NCI-H2081 treated with DMSO at 0.1 percent for 48 hours (cell line): ENCODE measurements around the gene POLG.

Experiments used
- DNase-seq: peaks from one replicate; lab custom pipeline; 2025; lab: John Stamatoyannopoulos, UW

Gene POLG

DNA sequence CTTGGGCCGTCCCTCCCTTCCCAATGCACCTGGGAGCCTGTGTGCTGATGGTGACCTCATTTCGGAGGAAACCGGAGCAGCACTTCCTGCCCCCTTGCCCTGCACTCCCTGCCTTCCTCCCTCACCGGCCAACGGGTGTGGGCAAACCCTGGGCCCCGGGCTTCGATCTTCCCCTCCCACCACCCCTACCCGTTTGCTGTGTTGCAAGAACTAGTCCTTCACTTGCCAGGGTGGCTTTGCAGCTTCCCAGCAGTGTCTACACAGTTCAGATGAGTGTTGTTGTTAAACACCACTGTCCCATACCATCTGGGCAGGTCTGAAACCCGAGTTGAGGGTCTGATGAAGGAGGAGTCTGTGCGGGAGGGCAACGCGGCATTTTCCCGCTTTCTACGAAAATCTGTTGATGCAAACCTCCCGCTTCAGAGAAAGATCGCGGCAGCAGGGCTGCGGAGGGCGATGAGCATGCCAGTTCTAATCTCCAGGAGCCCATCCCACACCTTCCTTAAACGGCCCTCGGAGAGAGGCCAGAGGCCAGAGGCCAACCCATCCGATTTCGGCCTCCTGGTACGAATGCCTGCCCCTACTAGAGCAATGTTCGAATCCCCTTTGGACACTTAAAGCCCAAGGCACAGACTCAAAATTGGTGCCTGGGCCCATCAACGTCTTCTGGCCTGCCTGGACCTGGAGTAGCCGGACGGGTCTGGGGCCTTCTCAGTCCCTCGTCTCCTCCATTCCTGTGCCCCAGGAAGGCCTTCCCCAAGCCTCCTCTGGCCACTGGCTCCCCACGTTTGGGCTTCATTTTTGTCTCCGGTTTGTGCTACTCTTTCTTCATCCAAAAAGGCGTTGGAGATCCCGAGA is 35.7 kb upstream of the POLG start:
- DNase-seq, result no peak

- no peak for DNase-seq
Observed at GRCh38 chr15:89369341-89369947, 34.8 kb upstream of the POLG start.

DNA sequence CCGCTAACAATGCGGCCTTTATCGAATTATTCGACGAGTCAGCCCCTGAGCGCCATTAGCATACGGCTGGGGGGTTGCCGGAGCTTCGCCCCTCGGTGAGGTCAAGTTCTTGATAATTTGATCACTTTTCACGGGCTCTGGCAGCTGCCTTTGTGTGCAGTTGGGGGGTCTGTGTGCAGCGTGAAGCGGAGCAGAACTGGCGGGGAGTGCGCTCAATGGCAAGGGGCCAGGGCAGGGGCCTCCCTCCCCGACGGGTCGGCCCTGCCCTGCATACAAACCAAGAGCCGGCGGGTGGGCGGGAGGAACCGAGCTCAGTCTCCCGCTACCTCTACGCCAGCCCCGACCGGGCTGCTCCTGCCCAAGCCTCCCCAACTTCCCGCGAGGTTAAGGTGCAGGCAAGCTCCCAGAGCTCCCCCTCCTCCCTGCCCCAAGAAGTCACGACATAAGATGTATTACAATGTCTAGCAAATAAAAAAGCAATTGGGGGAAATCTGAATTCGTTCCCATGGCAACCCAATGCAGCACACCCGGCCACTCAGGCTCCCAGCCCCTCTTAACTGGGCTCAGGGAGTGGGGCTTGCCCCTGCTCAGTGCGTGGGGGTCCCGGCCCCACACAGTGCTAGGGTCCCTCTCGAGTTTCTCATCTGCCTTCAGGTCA is 34.1 kb upstream of the POLG start:
- DNase-seq, result no peak

GRCh38 chr15:89367485-89368451 is 33.1 kb upstream of the POLG start:
- no peak for DNase-seq

DNA sequence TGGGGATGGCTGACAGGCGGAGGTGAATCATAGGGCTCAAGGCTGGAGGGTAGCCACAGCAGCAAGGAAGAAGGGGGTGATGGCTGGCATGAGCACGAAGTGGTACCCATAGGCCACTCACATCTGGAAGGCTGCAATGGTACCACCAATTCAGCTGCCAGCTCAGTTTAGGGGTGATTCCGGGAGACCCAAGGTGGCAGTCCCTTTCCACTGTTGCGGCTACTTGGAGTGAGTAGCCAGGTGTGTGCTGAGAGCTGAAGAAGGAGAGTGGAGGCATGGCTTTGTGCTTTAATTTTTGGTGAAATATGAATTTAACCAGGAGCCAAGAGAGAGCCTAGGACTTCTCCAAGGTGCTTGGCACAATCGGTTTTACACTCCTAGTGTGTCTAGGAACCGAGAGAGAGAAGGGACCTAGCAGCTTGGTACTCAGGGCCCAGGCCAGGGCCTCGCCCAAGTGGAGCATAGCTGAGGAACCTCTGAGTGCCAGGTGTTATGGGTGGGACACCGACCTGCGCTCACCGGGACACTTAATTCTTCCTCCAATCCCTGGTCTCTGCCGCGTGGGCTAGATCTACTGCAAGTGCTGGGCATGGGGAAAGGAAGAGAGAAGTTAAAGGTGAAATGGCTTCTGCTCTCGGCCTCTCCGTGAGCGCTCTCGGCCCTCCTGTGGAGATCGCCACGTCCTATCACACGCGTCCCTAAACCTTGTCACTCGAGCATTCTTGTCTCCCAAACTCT is 32.2 kb upstream of the POLG start:
- DNase-seq, result no peak

DNA sequence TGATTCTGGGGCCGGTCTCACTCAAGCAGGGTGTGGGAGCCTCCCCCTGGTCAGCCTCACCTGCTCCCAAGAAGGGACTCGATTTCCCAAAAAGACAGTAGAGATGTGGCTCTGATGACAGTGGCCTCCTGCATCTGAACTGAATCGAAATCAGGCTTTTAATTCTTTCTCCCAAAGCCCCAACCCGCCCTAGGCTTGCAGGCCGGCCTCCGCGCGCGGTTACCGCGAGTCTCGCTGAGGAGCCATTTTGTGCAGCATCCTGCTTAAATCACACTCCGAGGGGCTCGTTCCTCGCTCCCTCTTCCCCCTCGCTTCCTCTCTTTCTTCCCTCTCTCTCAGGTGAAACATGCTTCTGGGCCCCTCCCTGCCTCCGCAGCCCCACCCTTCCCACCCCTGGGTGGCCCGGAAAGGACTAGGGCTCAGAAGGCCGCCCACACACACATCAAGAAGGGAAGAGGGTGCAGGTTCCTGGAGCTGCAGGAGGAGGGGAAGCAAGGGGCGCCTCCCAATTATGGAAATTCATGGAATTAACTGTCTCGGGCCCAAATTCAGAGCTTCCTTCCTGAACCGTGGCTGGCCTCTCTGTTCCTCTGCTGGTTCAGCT is 30.9 kb upstream of the POLG start:
- DNase-seq, result no peak

DNA sequence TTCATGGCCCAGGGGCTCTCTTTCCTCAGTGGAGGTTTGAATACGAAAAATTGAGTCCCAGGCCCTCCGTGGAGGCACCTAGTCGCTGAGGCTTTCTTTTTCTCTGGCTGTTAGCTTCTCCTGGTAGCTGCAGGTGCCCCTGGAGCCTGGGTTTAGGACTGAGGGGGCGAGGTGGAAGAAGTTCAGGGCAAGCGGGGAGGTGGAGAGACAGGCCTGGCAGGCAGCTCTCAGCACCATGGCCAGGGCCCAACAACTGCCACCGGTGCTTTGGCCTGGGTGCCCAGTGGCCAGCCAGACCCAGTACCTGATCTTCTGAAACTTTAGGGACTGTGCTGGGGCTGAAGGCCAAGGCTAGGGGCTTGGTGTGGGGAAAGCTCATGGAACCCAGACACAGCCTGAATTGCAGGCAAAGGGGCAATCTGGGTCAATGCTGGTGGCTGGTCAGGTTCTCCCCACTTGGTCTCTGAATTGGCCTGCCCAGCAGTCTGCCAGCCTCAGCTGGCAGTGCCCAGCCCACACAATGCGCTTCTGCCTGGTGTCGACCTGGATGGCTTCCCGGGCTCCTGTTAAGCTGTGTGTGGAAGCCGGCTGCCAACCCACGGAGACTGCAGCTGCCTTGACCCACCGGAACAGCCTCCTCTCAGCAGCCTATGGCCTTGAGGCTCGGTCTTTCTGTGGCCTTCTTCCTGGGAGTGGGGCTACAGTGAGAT is 30.3 kb upstream of the POLG start:
- no peak for DNase-seq

- peak; percentile 76 for DNase-seq
Observed at GRCh38 chr15:89364341-89364740, 29.7 kb upstream of the POLG start.

DNA sequence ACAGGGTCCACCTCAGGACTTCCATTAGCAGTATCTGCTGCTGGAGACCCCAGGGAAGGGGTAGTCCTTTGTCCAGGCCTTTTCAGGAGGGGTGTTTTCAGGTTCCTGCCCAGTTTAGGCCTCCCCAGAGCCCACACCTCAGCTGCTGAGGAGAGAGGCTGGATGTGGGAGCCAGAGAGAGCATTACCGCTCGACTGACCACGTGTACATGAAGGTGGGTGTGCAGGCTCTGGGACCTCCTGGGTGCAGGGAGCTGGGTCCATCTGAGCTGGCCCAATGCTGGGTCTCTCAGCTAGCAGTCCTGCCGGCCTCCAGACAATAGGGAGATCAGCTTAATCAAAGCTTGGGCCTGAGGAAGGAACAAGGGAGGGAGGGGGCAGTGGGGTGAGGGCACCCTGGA is 29.1 kb upstream of the POLG start:
- no peak for DNase-seq

DNA sequence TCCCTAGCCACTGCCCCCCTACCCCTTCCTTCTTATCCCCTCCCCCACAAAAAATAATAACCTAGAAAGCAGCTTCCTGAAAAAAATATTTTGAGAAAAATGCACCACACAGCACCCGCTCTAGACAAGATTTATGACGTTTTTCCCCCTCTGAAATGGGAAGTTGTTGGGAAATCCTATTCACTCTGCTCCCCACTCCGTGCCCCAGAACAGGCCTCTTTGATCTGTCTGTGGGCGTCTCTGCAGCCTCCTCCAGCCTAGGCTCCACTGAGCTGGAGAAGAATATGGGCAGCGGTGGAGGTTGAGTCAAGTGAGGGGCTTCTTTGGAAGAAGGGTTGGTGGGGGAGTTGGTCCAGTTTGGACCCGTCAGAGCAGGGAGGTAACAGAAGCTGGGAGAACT is 28.5 kb upstream of the POLG start:
- DNase-seq, result no peak

DNA sequence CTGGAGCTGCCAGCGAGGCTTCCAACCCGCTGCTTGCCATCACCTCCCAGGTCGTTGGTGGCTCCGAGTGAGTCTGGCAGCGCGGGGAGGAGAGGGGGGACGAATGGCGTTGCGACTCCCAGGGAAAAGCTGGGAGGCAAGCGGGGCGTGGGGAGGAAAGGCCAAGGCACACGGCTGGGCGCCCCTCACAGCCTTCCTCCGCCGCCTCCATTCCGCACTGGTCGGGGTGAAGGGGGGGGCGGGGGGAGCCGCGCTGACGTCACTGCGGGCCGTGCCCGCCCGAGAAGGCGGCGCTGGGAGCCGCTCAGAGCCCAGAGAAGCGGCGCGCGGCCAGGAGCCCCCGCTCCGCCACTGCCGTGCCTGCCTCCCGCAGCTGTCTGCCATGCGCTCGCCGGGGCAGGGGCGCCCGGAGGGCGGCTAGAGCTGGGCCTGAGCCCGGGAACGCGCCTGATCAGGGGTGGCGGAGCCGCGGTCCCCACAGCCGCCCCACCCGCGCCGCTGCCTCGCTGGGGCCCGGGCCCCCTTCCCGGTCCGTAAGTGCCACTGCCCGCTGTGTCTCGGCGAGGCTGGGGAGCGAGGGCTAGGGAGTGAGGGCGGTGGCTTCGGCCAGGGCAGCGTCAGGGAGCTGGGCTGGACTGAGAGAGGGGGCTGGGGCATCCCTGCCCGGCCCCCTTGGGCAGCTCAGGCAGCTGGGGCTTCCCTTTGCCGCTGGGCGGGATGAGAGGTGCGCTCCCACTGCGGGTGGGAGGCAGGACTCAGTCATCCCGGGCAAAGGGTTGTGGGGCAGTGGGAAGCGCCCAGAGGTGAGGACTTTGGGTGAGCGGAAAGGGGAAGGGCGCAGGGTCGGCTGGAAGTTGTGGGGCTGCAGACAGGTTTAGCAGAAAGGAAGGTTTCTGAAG is 27.8 kb upstream of the POLG start:
- no peak for DNase-seq

- DNase-seq, result no peak
Observed at GRCh38 chr15:89361451-89362202, 27.0 kb upstream of the POLG start.

DNA sequence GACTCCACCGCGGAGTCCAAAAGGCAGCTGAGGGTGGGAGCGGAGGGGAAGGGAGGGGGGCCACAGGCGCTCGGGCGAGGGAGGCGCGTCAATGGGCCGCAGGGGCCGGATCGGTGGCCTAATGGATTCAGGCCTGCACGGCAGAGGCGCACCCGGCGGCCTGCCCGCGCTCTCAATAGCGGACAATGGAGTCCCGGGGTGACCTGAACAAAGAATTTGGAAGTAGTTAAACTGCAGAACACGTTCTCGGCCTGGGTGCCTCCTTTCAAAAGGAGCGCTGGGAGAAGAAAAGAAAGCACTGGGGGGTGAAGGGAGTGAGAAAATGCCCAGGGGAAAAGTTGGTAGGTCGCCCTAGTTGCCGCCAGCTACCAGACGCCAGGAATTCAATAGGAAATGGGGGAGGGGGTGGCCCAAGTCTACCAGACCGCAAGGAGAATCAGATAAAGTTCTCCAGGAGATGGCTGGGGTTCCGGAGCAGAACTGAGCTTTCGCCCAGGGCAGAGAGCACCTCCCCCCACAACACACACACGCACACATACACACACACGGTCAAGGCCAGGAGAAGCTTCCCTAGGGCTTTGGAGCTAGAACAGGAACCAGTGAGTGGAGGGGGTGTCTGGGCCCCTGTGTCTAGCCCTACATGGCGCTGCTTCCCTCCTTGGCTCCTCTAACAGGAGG is 25.8 kb upstream of the POLG start:
- DNase-seq, result no peak

DNA sequence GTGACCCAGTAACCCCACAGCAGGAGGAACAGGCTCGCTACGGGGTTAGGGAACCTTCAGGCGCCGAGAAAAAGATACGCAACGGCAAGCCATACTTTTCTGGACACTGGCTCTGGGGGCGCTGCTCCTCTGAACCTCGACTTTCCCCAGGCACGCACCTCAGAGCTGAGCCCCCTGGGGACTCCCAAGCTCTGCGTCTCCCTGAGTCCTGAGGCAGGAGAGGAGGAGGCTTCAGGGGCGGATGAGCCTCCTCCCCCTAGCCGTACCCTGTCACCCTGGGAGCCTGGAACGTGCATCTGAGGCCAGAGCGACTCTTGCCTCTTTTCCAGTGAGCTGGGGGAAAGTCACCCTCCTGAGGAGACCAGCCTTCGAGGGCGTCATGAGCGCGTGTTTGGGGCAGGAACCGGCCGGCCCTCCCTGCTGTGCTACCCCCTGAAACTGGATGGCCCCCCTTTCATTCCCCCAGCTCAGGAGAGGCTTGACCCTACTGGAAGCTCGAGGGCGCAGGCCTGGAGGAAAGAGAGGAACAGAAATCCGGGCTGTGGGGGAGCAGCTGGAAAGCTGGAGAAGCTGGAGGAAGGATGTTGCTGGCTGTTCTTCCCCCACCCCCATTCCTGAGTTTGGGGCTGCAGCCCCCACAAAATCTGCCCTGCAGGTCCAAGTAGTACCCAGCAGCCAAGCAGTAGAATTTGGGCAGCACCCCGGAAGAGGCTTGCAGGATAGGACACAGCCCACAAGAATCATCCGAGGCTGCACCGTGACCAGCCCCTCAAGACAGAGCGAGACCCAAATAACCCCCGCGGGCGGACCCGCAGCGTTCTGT is 25.1 kb upstream of the POLG start:
- DNase-seq, result no peak

GRCh38 chr15:89358755-89359439 is 24.3 kb upstream of the POLG start:
- peak; percentile 56 for DNase-seq

- DNase-seq, result no peak
Observed at GRCh38 chr15:89358435-89358754, 23.8 kb upstream of the POLG start.
